AG04450 (cell line): ENCODE data around the gene GPR161. TPM values are rescaled to one million over a fixed set of nuclear protein-coding genes. Genes with fewer than 3 reads are reported as not detected.
"Not testable (repeated sequence)": the region's sequence is repeated elsewhere in the genome, so short reads cannot be mapped to it uniquely, and the experiment has no call there.

ENCODE experiments used
- CTCF ChIA-PET: fragments of 300-600, 350-600 bp; formaldehyde crosslinking; extraction: SDS; loops from one replicate; lab custom pipeline; 2022; ENCODE audit warnings: antibody characterized with exemption, inconsistent platforms; lab: Charles Lee
- POLR2A ChIA-PET: fragments of 350-600 bp; formaldehyde crosslinking; extraction: SDS; loops from one replicate; lab custom pipeline; 2021; ENCODE audit warnings: antibody characterized with exemption, inconsistent platforms; lab: Yijun Ruan, JAX
- DNase-seq: peaks from one replicate; pipeline ENCODE4 v3.0.0-alpha.2; 2011; ENCODE audit warnings: low read depth, low spot score
- H3K27ac ChIP-seq: one replicate; pipeline ENCODE4 v1.5.1; 2012; ENCODE audit warnings: low read depth, low read length, control low read depth
- H3K27me3 ChIP-seq: one replicate; pipeline ENCODE4 v1.6.0; 2012; ENCODE audit warnings: low read length; ENCODE audit not compliant: control insufficient read depth, insufficient read depth
- H3K4me3 ChIP-seq: 2 replicates; pipeline ENCODE4 v1.5.1; 2011; ENCODE audit warnings: mild to moderate bottlenecking, low read depth, low read length, control low read depth
- H3K9me3 ChIP-seq: 2 replicates; pipeline ENCODE4 v1.5.1; 2012; ENCODE audit warnings: low read length; ENCODE audit not compliant: control insufficient read depth, insufficient read depth
- polyA plus RNA-seq: library from polyadenylated mRNA; depleted of rRNA; stranded (reverse); fragments of >200 nt; gene quantifications from 2 replicates; pipeline ENCODE4 v1.2.3, GENCODE V29; 2011
- TF ChIP-seq, protein P1 (sequence below): IDR thresholded peaks from 2 replicates; pipeline ENCODE4 v1.5.1; 2011; ENCODE audit warnings: low read depth, low read length, control low read depth, inconsistent platforms

Gene GPR161
- polyA plus RNA-seq, 1 experiment = 14.1 TPM

GRCh38 chr1:168057921-168058320 is 78.8 kb downstream of the GPR161 start:
- POLR2A ChIA-PET = no interaction called here
- H3K27ac ChIP-seq = no peak overlapping the region
- H3K4me3 ChIP-seq = no peak overlapping the region
- no peak for DNase-seq
- H3K27me3 ChIP-seq = no peaks in the 10 kb centered on the region
- H3K9me3 ChIP-seq = no peaks in the 10 kb centered on the region
- TF ChIP-seq, protein P1, sequence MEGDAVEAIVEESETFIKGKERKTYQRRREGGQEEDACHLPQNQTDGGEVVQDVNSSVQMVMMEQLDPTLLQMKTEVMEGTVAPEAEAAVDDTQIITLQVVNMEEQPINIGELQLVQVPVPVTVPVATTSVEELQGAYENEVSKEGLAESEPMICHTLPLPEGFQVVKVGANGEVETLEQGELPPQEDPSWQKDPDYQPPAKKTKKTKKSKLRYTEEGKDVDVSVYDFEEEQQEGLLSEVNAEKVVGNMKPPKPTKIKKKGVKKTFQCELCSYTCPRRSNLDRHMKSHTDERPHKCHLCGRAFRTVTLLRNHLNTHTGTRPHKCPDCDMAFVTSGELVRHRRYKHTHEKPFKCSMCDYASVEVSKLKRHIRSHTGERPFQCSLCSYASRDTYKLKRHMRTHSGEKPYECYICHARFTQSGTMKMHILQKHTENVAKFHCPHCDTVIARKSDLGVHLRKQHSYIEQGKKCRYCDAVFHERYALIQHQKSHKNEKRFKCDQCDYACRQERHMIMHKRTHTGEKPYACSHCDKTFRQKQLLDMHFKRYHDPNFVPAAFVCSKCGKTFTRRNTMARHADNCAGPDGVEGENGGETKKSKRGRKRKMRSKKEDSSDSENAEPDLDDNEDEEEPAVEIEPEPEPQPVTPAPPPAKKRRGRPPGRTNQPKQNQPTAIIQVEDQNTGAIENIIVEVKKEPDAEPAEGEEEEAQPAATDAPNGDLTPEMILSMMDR = no peak
- CTCF ChIA-PET = interaction anchor here (0.5 to 2.3 kb wide), 2 partner anchors 24 to 44 kb away, joined by 3 to 9 read pairs; no protein-coding TSS in a partner anchor

DNA sequence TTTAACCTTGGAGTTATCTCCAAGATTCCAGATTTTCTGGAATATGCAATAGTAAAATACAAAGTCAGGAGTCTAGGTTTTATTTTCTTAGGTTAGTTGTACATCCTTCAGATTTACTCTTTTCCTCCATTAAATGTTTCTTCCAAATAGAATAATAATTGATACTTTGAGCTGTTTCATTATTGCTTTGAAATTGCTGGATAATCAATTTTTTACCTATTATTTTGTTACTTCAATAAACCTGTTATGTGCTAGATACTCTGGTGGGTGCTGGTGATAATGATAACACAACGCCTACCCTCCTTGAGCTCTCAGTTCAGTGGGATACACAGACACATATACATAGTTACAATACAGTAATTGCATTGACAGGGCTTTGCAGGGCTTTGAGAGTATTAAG is 79.4 kb downstream of the GPR161 start:
- no peak overlapping the region for H3K27ac ChIP-seq
- H3K9me3 ChIP-seq = no peaks in the 10 kb centered on the region
- ChIA-PET POLR2A (no interaction called here), CTCF (interaction anchor here (2.3 kb wide), 1 partner anchor 25 kb away, joined by 9 read pairs; no protein-coding TSS in a partner anchor)
- H3K27me3 ChIP-seq = no peaks in the 10 kb centered on the region
- no peak for DNase-seq
- H3K4me3 ChIP-seq = no peak overlapping the region
- TF ChIP-seq, protein P1 = no peak

- CTCF ChIA-PET = interaction anchor here (2.3 kb wide), 1 partner anchor 26 kb away, joined by 9 read pairs; no protein-coding TSS in a partner anchor
- DNase-seq, POLR2A ChIA-PET, H3K27ac ChIP-seq, H3K4me3 ChIP-seq, H3K9me3 ChIP-seq, H3K27me3 ChIP-seq: not testable (repeated sequence)
Observed at GRCh38 chr1:168056152-168056551, 80.6 kb downstream of the GPR161 start.

DNA sequence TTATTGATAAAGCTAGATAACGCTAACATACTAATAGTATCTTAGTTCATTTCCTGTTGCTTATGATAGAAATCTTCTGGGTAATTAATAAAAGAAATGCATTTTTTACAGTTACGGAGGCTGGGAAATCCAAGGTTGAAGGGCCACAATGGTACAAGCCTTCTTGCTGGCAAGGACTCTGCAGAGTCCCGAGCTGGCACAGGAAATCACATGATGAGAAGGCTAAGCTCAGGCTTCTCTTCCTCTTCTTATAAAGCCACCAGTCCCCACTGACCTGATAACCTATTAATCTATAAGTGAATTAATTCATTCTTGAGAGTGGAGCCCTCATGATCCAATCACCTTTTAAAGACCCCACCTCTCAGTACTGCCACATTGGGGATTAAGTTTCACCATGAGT is 82.6 kb downstream of the GPR161 start:
- CTCF ChIA-PET = interaction anchor here (0.6 to 1.2 kb wide), 3 partner anchors 23 to 402 kb away, joined by 3 to 4 read pairs (median 4); no protein-coding TSS in a partner anchor
- TF ChIP-seq, protein P1 = no peak
- Histone ChIP-seq H3K4me3 (no peak overlapping the region), H3K27me3 (no peaks in the 10 kb centered on the region), H3K27ac (no peak overlapping the region), H3K9me3 (no peaks in the 10 kb centered on the region)
- no peak for DNase-seq
- POLR2A ChIA-PET = no interaction called here

GRCh38 chr1:168053681-168054080 is 83.0 kb downstream of the GPR161 start:
- DNase-seq = no peak
- TF ChIP-seq, protein P1 = no peak
- POLR2A ChIA-PET = no interaction called here
- no peak overlapping the region for H3K27ac ChIP-seq
- CTCF ChIA-PET = interaction anchor here (1.2 kb wide), 1 partner anchor 92 kb away, joined by 4 read pairs; no protein-coding TSS in a partner anchor
- H3K9me3 ChIP-seq = no peaks in the 10 kb centered on the region
- no peaks in the 10 kb centered on the region for H3K27me3 ChIP-seq
- no peak overlapping the region for H3K4me3 ChIP-seq
